ENCODE results near the gene ITGAV.
A peak's percentile ranks its signal among the peaks of the same experiment; 100 is the strongest.

Gene ITGAV

DNA sequence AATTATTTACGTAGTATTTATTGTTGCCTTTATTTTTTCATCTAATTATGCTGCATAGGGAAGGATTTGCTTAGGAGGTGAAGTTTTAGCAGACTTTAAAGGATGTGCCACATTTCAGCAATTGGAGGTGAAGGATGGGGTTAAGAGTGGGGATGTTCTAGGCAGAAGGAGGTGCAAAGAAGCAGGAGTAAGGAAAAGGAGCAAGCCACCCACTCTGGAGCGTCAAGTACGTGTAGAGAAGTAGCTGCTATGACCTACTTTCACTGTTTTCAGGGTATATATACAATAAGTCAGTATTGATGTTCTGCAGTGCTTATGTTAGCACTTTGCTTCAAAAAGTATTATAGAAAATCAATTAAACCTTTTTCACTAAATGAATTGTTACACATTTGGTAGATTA lies 34.4 kb downstream of the ITGAV start:
- H3K4me1 ChIP-seq (ENCODE audit: control insufficient read depth, insufficient read depth, low read length, poor library complexity, severe bottlenecking) = no peaks in the 10 kb centered on the region
- H3K27ac ChIP-seq (ENCODE audit: insufficient read depth, low read length, poor library complexity, severe bottlenecking) = no peak overlapping the region
- H3K4me3 ChIP-seq (ENCODE audit: insufficient read depth, low read depth, low read length, poor library complexity, severe bottlenecking) = no peak overlapping the region
- no peaks in the 10 kb centered on the region for H3K27me3 ChIP-seq (replicated peaks; ENCODE audit: control insufficient read depth, insufficient read depth, low read length, poor library complexity, severe bottlenecking)
- no peaks in the 10 kb centered on the region for H3K9me3 ChIP-seq (ENCODE audit: control insufficient read depth, low read length)
- no peaks in the 10 kb centered on the region for H3K36me3 ChIP-seq (ENCODE audit: control insufficient read depth, insufficient read depth, low read length)
- DNase-seq = no peak

DNA sequence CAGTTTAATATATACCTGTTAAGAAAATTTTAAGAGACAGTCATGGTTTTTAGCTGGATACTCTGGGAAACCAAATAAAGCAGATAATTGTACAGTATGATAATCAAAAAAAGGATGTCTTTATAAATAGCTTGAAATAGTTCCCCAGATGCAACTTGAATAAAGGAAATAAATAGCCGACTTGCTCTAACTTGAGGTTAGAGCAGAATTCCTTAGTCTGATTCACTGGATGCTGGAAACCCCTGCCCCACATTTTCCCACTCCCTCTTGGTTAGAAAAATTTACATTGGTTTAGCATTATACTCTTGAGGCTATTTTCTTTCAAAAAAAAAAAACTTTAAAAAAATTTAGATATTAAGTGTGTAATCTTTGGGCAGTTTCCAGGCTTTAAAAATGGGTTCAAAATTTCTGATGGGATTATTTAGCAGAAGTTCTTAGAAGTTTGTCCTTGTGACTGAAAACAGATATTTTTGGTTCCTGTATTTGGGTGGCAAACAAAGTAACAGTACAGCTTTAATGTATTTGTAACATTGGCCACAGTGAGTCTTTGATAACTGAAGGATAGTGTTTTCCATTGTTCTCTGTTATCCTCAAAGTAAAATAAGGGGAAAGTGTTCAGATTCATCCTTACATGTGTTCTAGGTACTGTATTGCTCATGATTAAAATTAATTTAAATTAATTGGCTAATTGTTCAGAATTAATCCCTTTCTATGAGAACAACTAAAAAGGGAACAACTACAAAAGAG lies 39.6 kb downstream of the ITGAV start:
- Histone ChIP-seq H3K27me3 (replicated peaks; ENCODE audit: control insufficient read depth, insufficient read depth, low read length, poor library complexity, severe bottlenecking) (no peaks in the 10 kb centered on the region), H3K4me3 (ENCODE audit: insufficient read depth, low read depth, low read length, poor library complexity, severe bottlenecking) (no peak overlapping the region), H3K36me3 (ENCODE audit: control insufficient read depth, insufficient read depth, low read length) (no peaks in the 10 kb centered on the region), H3K27ac (ENCODE audit: insufficient read depth, low read length, poor library complexity, severe bottlenecking) (no peak overlapping the region), H3K4me1 (ENCODE audit: control insufficient read depth, insufficient read depth, low read length, poor library complexity, severe bottlenecking) (no peaks in the 10 kb centered on the region), H3K9me3 (ENCODE audit: control insufficient read depth, low read length) (no peaks in the 10 kb centered on the region)
- DNase-seq = no peak

DNA sequence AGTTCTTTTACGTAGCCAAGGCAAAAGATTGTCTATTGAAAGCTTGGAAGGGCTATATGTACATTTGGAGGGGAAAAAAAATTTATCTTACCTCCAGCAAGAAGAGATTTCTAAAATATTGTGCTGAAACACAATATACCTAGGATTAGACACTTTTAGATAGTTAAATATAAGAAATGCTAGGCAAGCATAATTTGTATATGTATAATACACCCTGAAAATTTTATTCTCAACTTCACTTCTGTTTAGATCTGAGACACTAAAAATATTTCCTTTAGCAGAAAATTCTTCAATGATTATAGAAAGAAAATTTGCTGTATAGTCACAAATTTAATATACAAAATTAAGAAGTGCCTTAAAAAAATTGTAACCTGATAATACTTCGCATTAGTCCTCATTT lies 42.6 kb downstream of the ITGAV start:
- no peak for DNase-seq
- no peaks in the 10 kb centered on the region for H3K36me3 ChIP-seq (ENCODE audit: control insufficient read depth, insufficient read depth, low read length)
- H3K27ac ChIP-seq (ENCODE audit: insufficient read depth, low read length, poor library complexity, severe bottlenecking) = no peak overlapping the region
- H3K4me1 ChIP-seq (ENCODE audit: control insufficient read depth, insufficient read depth, low read length, poor library complexity, severe bottlenecking) = no peaks in the 10 kb centered on the region
- no peaks in the 10 kb centered on the region for H3K27me3 ChIP-seq (replicated peaks; ENCODE audit: control insufficient read depth, insufficient read depth, low read length, poor library complexity, severe bottlenecking)
- H3K4me3 ChIP-seq (ENCODE audit: insufficient read depth, low read depth, low read length, poor library complexity, severe bottlenecking) = no peak overlapping the region
- no peaks in the 10 kb centered on the region for H3K9me3 ChIP-seq (ENCODE audit: control insufficient read depth, low read length)

GRCh38 chr2:186634701-186635100 lies 44.8 kb downstream of the ITGAV start:
- Histone ChIP-seq H3K27me3 (replicated peaks; ENCODE audit: control insufficient read depth, insufficient read depth, low read length, poor library complexity, severe bottlenecking) (no peaks in the 10 kb centered on the region), H3K4me1 (ENCODE audit: control insufficient read depth, insufficient read depth, low read length, poor library complexity, severe bottlenecking) (no peaks in the 10 kb centered on the region), H3K36me3 (ENCODE audit: control insufficient read depth, insufficient read depth, low read length) (no peaks in the 10 kb centered on the region), H3K4me3 (ENCODE audit: insufficient read depth, low read depth, low read length, poor library complexity, severe bottlenecking) (no peak overlapping the region), H3K27ac (ENCODE audit: insufficient read depth, low read length, poor library complexity, severe bottlenecking) (no peak overlapping the region), H3K9me3 (ENCODE audit: control insufficient read depth, low read length) (no peaks in the 10 kb centered on the region)
- no peak for DNase-seq

GRCh38 chr2:186636800-186637496 lies 47.1 kb downstream of the ITGAV start:
- H3K4me1 ChIP-seq (ENCODE audit: control insufficient read depth, insufficient read depth, low read length, poor library complexity, severe bottlenecking) = no peaks in the 10 kb centered on the region
- no peaks in the 10 kb centered on the region for H3K36me3 ChIP-seq (ENCODE audit: control insufficient read depth, insufficient read depth, low read length)
- no peaks in the 10 kb centered on the region for H3K27me3 ChIP-seq (replicated peaks; ENCODE audit: control insufficient read depth, insufficient read depth, low read length, poor library complexity, severe bottlenecking)
- no peak overlapping the region for H3K27ac ChIP-seq (ENCODE audit: insufficient read depth, low read length, poor library complexity, severe bottlenecking)
- H3K9me3 ChIP-seq (ENCODE audit: control insufficient read depth, low read length) = no peaks in the 10 kb centered on the region
- H3K4me3 ChIP-seq (ENCODE audit: insufficient read depth, low read depth, low read length, poor library complexity, severe bottlenecking) = no peak overlapping the region
- DNase-seq = no peak

DNA sequence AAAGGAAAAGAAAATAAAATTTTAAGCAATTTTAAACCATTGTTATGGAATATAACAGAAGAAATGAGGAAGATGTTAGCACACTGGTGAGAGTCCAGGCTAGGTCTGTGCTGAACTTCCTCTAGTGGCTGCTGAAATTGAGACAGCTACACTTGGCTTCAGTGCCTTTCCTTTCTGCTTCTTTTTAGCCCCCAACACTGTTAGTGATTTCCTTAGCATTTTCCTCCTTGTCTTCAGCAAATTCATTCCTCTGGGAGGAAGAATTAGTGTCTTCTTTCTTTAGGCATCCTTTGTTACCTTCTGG lies 47.6 kb downstream of the ITGAV start:
- H3K9me3 ChIP-seq (ENCODE audit: control insufficient read depth, low read length) = no peaks in the 10 kb centered on the region
- no peaks in the 10 kb centered on the region for H3K36me3 ChIP-seq (ENCODE audit: control insufficient read depth, insufficient read depth, low read length)
- no peaks in the 10 kb centered on the region for H3K4me1 ChIP-seq (ENCODE audit: control insufficient read depth, insufficient read depth, low read length, poor library complexity, severe bottlenecking)
- H3K4me3 ChIP-seq (ENCODE audit: insufficient read depth, low read depth, low read length, poor library complexity, severe bottlenecking) = no peak overlapping the region
- no peaks in the 10 kb centered on the region for H3K27me3 ChIP-seq (replicated peaks; ENCODE audit: control insufficient read depth, insufficient read depth, low read length, poor library complexity, severe bottlenecking)
- H3K27ac ChIP-seq (ENCODE audit: insufficient read depth, low read length, poor library complexity, severe bottlenecking) = no peak overlapping the region
- DNase-seq = no peak

DNA sequence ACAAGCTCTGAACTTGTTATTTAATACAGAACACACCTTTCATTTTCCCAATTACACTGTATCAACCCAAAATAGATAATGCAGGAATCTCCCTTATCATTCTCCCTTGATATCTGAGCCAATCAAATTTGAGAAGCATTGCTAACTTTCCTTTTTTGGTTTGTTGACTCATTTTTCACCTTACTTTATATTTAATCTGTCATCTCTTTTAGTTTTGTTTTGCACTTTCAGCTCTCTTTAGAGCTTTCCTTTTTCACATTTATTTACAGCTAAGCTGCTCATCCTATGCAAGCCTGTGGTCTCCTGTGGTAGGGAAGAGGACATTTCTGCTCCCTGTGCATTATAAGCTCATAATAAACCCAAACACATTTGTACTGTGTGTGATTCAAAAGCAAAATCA lies 50.1 kb downstream of the ITGAV start:
- Histone ChIP-seq H3K36me3 (ENCODE audit: control insufficient read depth, insufficient read depth, low read length) (no peaks in the 10 kb centered on the region), H3K27ac (ENCODE audit: insufficient read depth, low read length, poor library complexity, severe bottlenecking) (no peak overlapping the region), H3K27me3 (replicated peaks; ENCODE audit: control insufficient read depth, insufficient read depth, low read length, poor library complexity, severe bottlenecking) (no peaks in the 10 kb centered on the region), H3K9me3 (ENCODE audit: control insufficient read depth, low read length) (no peaks in the 10 kb centered on the region), H3K4me3 (ENCODE audit: insufficient read depth, low read depth, low read length, poor library complexity, severe bottlenecking) (no peak overlapping the region), H3K4me1 (ENCODE audit: control insufficient read depth, insufficient read depth, low read length, poor library complexity, severe bottlenecking) (no peaks in the 10 kb centered on the region)
- no peak for DNase-seq

GRCh38 chr2:186641132-186641806 lies 51.4 kb downstream of the ITGAV start:
- Histone ChIP-seq H3K27ac (ENCODE audit: insufficient read depth, low read length, poor library complexity, severe bottlenecking) (no peak overlapping the region), H3K4me1 (ENCODE audit: control insufficient read depth, insufficient read depth, low read length, poor library complexity, severe bottlenecking) (no peaks in the 10 kb centered on the region), H3K9me3 (ENCODE audit: control insufficient read depth, low read length) (no peaks in the 10 kb centered on the region), H3K4me3 (ENCODE audit: insufficient read depth, low read depth, low read length, poor library complexity, severe bottlenecking) (no peak overlapping the region), H3K27me3 (replicated peaks; ENCODE audit: control insufficient read depth, insufficient read depth, low read length, poor library complexity, severe bottlenecking) (no peaks in the 10 kb centered on the region), H3K36me3 (ENCODE audit: control insufficient read depth, insufficient read depth, low read length) (no peaks in the 10 kb centered on the region)
- DNase-seq = no peak

DNA sequence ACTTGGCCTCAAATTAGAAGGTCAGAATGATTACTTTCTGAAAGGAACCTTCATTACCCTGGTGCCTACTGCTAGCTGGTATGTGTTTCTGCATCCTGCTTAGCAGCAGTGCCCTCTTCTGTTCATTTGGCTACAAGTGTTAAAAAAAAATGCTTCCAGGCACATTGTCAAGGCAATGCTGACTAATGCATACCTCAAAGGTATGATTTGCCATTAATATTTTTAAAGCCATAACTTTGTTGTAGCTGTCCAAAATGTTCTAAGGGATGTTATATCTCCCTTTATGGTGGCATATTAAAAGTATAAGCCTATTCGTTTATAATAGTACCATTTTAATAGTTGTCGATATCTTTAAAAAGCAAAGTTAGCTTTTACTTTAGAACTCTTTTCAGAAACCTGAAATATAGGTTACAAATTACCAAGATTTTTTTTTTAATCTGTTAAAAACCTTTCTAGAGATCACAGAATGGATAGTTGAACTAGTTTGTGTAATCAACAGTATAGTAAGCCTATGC lies 52.0 kb downstream of the ITGAV start:
- H3K4me3 ChIP-seq (ENCODE audit: insufficient read depth, low read depth, low read length, poor library complexity, severe bottlenecking) = no peak overlapping the region
- no peak overlapping the region for H3K27ac ChIP-seq (ENCODE audit: insufficient read depth, low read length, poor library complexity, severe bottlenecking)
- H3K4me1 ChIP-seq (ENCODE audit: control insufficient read depth, insufficient read depth, low read length, poor library complexity, severe bottlenecking) = no peaks in the 10 kb centered on the region
- no peaks in the 10 kb centered on the region for H3K9me3 ChIP-seq (ENCODE audit: control insufficient read depth, low read length)
- H3K27me3 ChIP-seq (replicated peaks; ENCODE audit: control insufficient read depth, insufficient read depth, low read length, poor library complexity, severe bottlenecking) = no peaks in the 10 kb centered on the region
- peak in 1 of 3 donors; percentile 11 for DNase-seq
- peaks cover 4% of the 10 kb centered on the region for H3K36me3 ChIP-seq (ENCODE audit: control insufficient read depth, insufficient read depth, low read length)

- Histone ChIP-seq H3K27ac (ENCODE audit: insufficient read depth, low read length, poor library complexity, severe bottlenecking) (no peak overlapping the region), H3K4me3 (ENCODE audit: insufficient read depth, low read depth, low read length, poor library complexity, severe bottlenecking) (no peak overlapping the region), H3K9me3 (ENCODE audit: control insufficient read depth, low read length) (no peaks in the 10 kb centered on the region), H3K36me3 (ENCODE audit: control insufficient read depth, insufficient read depth, low read length) (peaks cover 4% of the 10 kb centered on the region), H3K4me1 (ENCODE audit: control insufficient read depth, insufficient read depth, low read length, poor library complexity, severe bottlenecking) (no peaks in the 10 kb centered on the region), H3K27me3 (replicated peaks; ENCODE audit: control insufficient read depth, insufficient read depth, low read length, poor library complexity, severe bottlenecking) (no peaks in the 10 kb centered on the region)
- no peak for DNase-seq
These were observed 54.9 kb downstream of the ITGAV start for GRCh38 chr2:186644791-186645190.

Measured in effector memory CD4-positive, alpha-beta T cell (primary cell).